ENCODE data around the gene DYSF.

DYSF gene

DNA sequence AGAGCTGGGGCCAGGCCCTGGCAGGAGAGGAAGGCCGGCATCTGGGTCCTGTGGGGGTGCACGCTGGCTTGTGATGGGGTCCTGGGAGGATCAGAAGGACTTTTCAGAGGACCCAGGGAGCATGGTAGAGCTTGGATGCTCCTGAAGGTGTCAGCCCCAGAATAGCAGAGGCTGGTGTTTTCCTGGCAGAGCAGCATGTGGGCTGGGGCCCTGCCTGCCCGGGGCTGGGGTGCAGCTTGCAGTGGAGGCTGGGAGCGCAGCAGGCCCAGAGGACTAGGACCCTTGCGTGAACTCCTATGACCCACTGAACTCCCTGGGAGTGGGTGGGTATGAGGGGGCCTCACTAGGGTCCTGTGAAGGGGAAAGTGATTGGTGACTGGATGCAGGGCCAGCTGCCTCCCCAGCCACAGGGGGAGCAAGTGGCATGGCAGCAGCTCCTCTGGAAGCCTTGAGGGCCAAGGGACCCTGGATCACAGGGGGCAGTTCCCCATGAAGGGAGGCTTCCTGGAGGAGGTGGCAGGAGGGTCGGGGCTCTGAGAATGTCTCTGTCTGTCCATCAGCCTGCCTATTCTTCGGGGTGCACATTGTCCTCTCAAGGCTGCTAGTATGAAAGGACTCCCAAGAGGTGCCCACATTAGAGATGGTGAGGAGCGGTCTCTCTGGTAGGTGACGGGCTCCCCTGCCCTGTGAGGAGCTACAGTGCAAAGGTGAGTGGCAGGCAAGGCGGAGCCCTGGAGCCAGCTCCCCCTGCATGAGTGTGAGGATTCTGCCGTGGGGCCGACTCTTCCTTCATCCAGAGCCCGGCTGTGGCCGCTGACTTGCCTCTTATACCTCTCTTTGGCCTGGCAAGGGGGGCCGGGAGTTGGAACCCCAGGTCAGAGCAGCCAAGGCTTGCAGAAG is 249.0 kb downstream of the DYSF start:
- Histone ChIP-seq H3K79me2 (ENCODE audit: control insufficient read depth, low read length) (no peaks in the 10 kb centered on the region), H3F3A (ENCODE audit: control insufficient read depth, insufficient read depth) (no peaks in the 10 kb centered on the region), H3K9me2 (replicated peaks; ENCODE audit: control insufficient read depth, low read length) (no peaks in the 10 kb centered on the region), H3K4me3 (ENCODE audit: low read length) (no peak overlapping the region), H3K9me3 (ENCODE audit: control insufficient read depth, insufficient read depth, low read length) (no peaks in the 10 kb centered on the region), H3K27ac (ENCODE audit: low read depth, low read length) (no peak overlapping the region), H3K27me3 (ENCODE audit: control insufficient read depth, low read length) (no peaks in the 10 kb centered on the region), H3K4me1 (ENCODE audit: control insufficient read depth, low read length) (no peaks in the 10 kb centered on the region), H4K20me1 (ENCODE audit: control insufficient read depth, insufficient read depth, low read depth, low read length) (no peaks in the 10 kb centered on the region), H3K36me3 (ENCODE audit: control insufficient read depth, low read length) (no peaks in the 10 kb centered on the region), H3K4me2 (ENCODE audit: low read length) (no peak overlapping the region)
- no peak for TF ChIP-seq EZH2phosphoT487 (IDR thresholded peaks at IDR 0.05; ENCODE audit: borderline replicate concordance, low read length)
- TF ChIP-seq, protein P1, sequence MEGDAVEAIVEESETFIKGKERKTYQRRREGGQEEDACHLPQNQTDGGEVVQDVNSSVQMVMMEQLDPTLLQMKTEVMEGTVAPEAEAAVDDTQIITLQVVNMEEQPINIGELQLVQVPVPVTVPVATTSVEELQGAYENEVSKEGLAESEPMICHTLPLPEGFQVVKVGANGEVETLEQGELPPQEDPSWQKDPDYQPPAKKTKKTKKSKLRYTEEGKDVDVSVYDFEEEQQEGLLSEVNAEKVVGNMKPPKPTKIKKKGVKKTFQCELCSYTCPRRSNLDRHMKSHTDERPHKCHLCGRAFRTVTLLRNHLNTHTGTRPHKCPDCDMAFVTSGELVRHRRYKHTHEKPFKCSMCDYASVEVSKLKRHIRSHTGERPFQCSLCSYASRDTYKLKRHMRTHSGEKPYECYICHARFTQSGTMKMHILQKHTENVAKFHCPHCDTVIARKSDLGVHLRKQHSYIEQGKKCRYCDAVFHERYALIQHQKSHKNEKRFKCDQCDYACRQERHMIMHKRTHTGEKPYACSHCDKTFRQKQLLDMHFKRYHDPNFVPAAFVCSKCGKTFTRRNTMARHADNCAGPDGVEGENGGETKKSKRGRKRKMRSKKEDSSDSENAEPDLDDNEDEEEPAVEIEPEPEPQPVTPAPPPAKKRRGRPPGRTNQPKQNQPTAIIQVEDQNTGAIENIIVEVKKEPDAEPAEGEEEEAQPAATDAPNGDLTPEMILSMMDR (IDR thresholded peaks at IDR 0.05; ENCODE audit: low read depth, low read length, poor library complexity, severe bottlenecking): no peak

DNA sequence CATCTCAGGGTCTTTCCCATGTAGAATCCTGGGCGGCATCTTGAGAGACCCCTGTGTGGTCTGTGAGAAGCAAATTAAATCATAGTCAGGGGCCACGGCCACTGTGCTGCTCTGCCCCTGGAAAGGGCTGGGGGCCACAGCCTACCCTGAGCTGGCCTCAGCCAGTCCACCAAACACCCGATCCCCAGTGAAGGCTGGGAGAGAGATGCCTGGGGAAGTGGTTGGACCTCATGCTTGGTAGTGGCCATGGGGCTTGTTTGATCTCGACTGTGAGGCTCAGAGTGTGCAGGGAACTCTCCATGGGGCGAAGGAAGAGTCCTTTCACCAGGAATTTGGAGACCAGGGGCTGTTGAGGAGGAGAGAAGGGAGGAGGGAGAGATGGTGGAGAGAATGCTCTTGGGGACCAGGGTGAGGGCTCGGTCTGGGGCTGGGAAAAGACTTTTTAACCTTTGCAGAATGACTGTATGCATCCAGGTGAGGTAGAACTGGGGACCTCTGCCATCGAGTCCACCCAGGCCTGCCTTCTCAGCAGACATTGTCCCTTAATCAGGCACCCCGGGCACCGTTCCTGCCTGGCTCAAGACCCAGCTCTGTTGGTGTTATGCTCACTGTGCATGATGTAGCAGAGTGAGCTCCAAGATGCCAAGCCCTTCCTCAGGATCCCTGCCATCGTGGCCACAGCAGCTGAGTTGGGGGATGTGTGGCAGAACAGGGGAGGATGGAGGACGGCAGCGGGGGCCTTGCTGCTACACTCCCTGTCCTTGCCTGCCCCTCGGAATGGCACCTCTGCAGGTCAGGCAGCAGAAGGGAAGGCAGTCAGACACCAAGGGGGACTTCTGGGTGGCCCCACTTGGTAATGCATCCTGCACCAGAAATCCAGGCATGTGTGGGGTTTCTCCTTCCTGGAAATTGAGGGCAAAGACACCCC is 249.9 kb downstream of the DYSF start:
- Histone ChIP-seq H3K9me3 (ENCODE audit: control insufficient read depth, insufficient read depth, low read length) (no peaks in the 10 kb centered on the region), H3K36me3 (ENCODE audit: control insufficient read depth, low read length) (no peaks in the 10 kb centered on the region), H3K27me3 (ENCODE audit: control insufficient read depth, low read length) (no peaks in the 10 kb centered on the region), H3K27ac (ENCODE audit: low read depth, low read length) (no peak overlapping the region), H3K9me2 (replicated peaks; ENCODE audit: control insufficient read depth, low read length) (no peaks in the 10 kb centered on the region), H3F3A (ENCODE audit: control insufficient read depth, insufficient read depth) (no peaks in the 10 kb centered on the region), H4K20me1 (ENCODE audit: control insufficient read depth, insufficient read depth, low read depth, low read length) (no peaks in the 10 kb centered on the region), H3K4me3 (ENCODE audit: low read length) (no peak overlapping the region), H3K79me2 (ENCODE audit: control insufficient read depth, low read length) (no peaks in the 10 kb centered on the region), H3K4me1 (ENCODE audit: control insufficient read depth, low read length) (no peaks in the 10 kb centered on the region), H3K4me2 (ENCODE audit: low read length) (no peak overlapping the region)
- TF ChIP-seq EZH2phosphoT487 (IDR thresholded peaks at IDR 0.05; ENCODE audit: borderline replicate concordance, low read length): no peak
- TF ChIP-seq, protein P1 (IDR thresholded peaks at IDR 0.05; ENCODE audit: low read depth, low read length, poor library complexity, severe bottlenecking): no peak

DNA sequence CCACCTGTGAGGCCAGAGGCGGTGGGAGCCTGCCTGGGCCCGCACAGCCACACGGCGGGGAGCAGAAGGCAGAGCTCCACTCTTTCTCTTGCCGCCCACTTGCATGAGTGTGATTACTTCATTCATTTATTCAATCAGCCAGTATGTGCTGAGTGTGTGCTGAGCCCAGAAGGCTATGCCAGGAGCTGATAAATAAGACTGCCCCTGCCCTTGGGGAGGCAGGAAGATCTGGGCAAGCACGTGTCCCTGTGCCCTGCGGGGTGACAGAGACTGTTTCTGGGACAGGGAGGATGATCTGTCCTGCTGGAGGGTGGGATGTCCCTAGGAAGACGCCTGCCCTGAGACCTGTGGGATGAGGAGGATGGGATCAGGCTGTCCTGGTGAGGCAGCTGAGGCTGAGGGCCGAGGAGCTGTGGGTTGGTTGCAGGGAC is 250.8 kb downstream of the DYSF start:
- no peaks in the 10 kb centered on the region for H3K27me3 ChIP-seq (ENCODE audit: control insufficient read depth, low read length)
- no peaks in the 10 kb centered on the region for H4K20me1 ChIP-seq (ENCODE audit: control insufficient read depth, insufficient read depth, low read depth, low read length)
- H3K9me3 ChIP-seq (ENCODE audit: control insufficient read depth, insufficient read depth, low read length): no peaks in the 10 kb centered on the region
- no peaks in the 10 kb centered on the region for H3K36me3 ChIP-seq (ENCODE audit: control insufficient read depth, low read length)
- H3K9me2 ChIP-seq (replicated peaks; ENCODE audit: control insufficient read depth, low read length): no peaks in the 10 kb centered on the region
- TF ChIP-seq, protein P1 (IDR thresholded peaks at IDR 0.05; ENCODE audit: low read depth, low read length, poor library complexity, severe bottlenecking): no peak
- no peak for TF ChIP-seq EZH2phosphoT487 (IDR thresholded peaks at IDR 0.05; ENCODE audit: borderline replicate concordance, low read length)
- H3F3A ChIP-seq (ENCODE audit: control insufficient read depth, insufficient read depth): no peaks in the 10 kb centered on the region
- H3K27ac ChIP-seq (ENCODE audit: low read depth, low read length): no peak overlapping the region
- H3K4me2 ChIP-seq (ENCODE audit: low read length): no peak overlapping the region
- no peak overlapping the region for H3K4me3 ChIP-seq (ENCODE audit: low read length)
- H3K4me1 ChIP-seq (ENCODE audit: control insufficient read depth, low read length): no peaks in the 10 kb centered on the region
- H3K79me2 ChIP-seq (ENCODE audit: control insufficient read depth, low read length): no peaks in the 10 kb centered on the region
